H9 (cell line): ENCODE data around the gene OR52K1. TPM values are rescaled to one million over a fixed set of nuclear protein-coding genes. Genes with fewer than 3 reads are reported as not detected.

ENCODE experiments used
- DNase-seq: peaks from one replicate; pipeline ENCODE4 v3.0.0-alpha.2; 2017
- H2AFZ ChIP-seq: one replicate; pipeline ENCODE4 v1.6.1; 2013; ENCODE audit warnings: mild to moderate bottlenecking, low read length, control low read depth, moderate library complexity
- H2AK5ac ChIP-seq: 2 replicates; pipeline ENCODE4 v1.6.1; 2013; ENCODE audit warnings: low read length, control low read depth, mixed read lengths; ENCODE audit not compliant: insufficient read length
- H2BK120ac ChIP-seq: one replicate; pipeline ENCODE4 v1.6.1; 2013; ENCODE audit warnings: low read depth, mild to moderate bottlenecking, low read length, control low read depth, inconsistent platforms; ENCODE audit not compliant: poor library complexity, severe bottlenecking
- H2BK12ac ChIP-seq: 2 replicates; pipeline ENCODE4 v1.6.1; 2013; ENCODE audit warnings: low read length, control low read depth, mixed read lengths, low read depth; ENCODE audit not compliant: insufficient read length
- H2BK15ac ChIP-seq: 2 replicates; pipeline ENCODE4 v1.6.1; 2013; ENCODE audit warnings: low read depth, low read length, control low read depth
- H2BK20ac ChIP-seq: one replicate; pipeline ENCODE4 v1.6.1; 2013; ENCODE audit warnings: low read depth, mild to moderate bottlenecking, low read length, control low read depth, inconsistent platforms; ENCODE audit not compliant: poor library complexity, severe bottlenecking
- H2BK5ac ChIP-seq: 2 replicates; pipeline ENCODE4 v1.6.1; 2013; ENCODE audit warnings: low read length, control low read depth, mixed read lengths; ENCODE audit not compliant: insufficient read length
- H3K14ac ChIP-seq: 2 replicates; pipeline ENCODE4 v1.6.1; 2013; ENCODE audit warnings: low read length, control low read depth; ENCODE audit not compliant: insufficient read depth
- H3K18ac ChIP-seq: 2 replicates; pipeline ENCODE4 v1.6.1; 2013; ENCODE audit warnings: low read depth, mild to moderate bottlenecking, mixed read lengths, low read length, control low read depth; ENCODE audit not compliant: insufficient read length
- H3K23ac ChIP-seq: 2 replicates; pipeline ENCODE4 v1.6.1; 2013; ENCODE audit warnings: low read length, control low read depth, mixed read lengths, low read depth; ENCODE audit not compliant: insufficient read length
- H3K23me2 ChIP-seq: 2 replicates; pipeline ENCODE4 v1.6.1; 2013; ENCODE audit warnings: low read depth, mild to moderate bottlenecking, mixed read lengths, low read length, control low read depth; ENCODE audit not compliant: insufficient read length, poor library complexity, severe bottlenecking
- H3K27ac ChIP-seq: 2 replicates; pipeline ENCODE4 v1.5.1; 2013; ENCODE audit warnings: low read length, control low read depth, mixed read lengths, low read depth; ENCODE audit not compliant: insufficient read length
- H3K27me3 ChIP-seq: 2 replicates; pipeline ENCODE4 v1.6.1; 2013; ENCODE audit warnings: low read length, control low read depth, inconsistent platforms; ENCODE audit not compliant: insufficient read depth
- H3K4ac ChIP-seq: 2 replicates; pipeline ENCODE4 v1.6.1; 2013; ENCODE audit warnings: low read depth, mild to moderate bottlenecking, control low read depth, inconsistent platforms, low read length, moderate library complexity
- H3K4me1 ChIP-seq: 2 replicates; pipeline ENCODE4 v1.6.1; 2013; ENCODE audit warnings: low read length, control low read depth, inconsistent platforms; ENCODE audit not compliant: insufficient read depth
- H3K4me2 ChIP-seq: 2 replicates; pipeline ENCODE4 v1.6.1; 2013; ENCODE audit warnings: low read length, control low read depth, mixed read lengths; ENCODE audit not compliant: insufficient read length, insufficient read depth
- H3K56ac ChIP-seq: 2 replicates; pipeline ENCODE4 v1.6.1; 2013; ENCODE audit warnings: low read depth, mild to moderate bottlenecking, mixed read lengths, low read length, control low read depth; ENCODE audit not compliant: insufficient read length
- H3K79me1 ChIP-seq: 2 replicates; pipeline ENCODE4 v1.6.1; 2013; ENCODE audit warnings: low read depth, mild to moderate bottlenecking, moderate library complexity, low read length, control low read depth, inconsistent platforms; ENCODE audit not compliant: insufficient read depth, poor library complexity, severe bottlenecking
- H3K79me2 ChIP-seq: 2 replicates; pipeline ENCODE4 v1.6.1; 2013; ENCODE audit warnings: low read length, control low read depth, inconsistent platforms; ENCODE audit not compliant: insufficient read depth
- H3K9ac ChIP-seq: 2 replicates; pipeline ENCODE4 v1.6.1; 2013; ENCODE audit warnings: low read length, control low read depth, mixed read lengths; ENCODE audit not compliant: insufficient read length; ENCODE audit errors: extremely low read depth
- H3K9me3 ChIP-seq: one replicate; pipeline ENCODE4 v1.6.1; 2013; ENCODE audit warnings: low read depth, low read length, inconsistent platforms; ENCODE audit not compliant: control insufficient read depth
- H3T11ph ChIP-seq: one replicate; pipeline ENCODE4 v1.6.1; 2013; ENCODE audit warnings: mild to moderate bottlenecking, low read length, control low read depth, inconsistent platforms
- H4K20me1 ChIP-seq: one replicate; pipeline ENCODE4 v1.6.1; 2013; ENCODE audit not compliant: control insufficient read depth, insufficient read length, insufficient read depth
- H4K5ac ChIP-seq: 2 replicates; pipeline ENCODE4 v1.6.1; 2013; ENCODE audit warnings: low read depth, mild to moderate bottlenecking, mixed read lengths, low read length, control low read depth; ENCODE audit not compliant: insufficient read length
- H4K8ac ChIP-seq: replicated peaks from 2 replicates; pipeline ENCODE4 v1.6.1; 2013; ENCODE audit warnings: low read length, control low read depth, mixed read lengths, low read depth; ENCODE audit not compliant: insufficient read length
- H4K91ac ChIP-seq: 2 replicates; pipeline ENCODE4 v1.6.1; 2013; ENCODE audit warnings: low read depth, mild to moderate bottlenecking, moderate library complexity, mixed read lengths, low read length, control low read depth; ENCODE audit not compliant: insufficient read length
- H3K27ac Mint-ChIP-seq, 3 experiments: 2 replicates in 2 of 3; 3 replicates in 1 of 3; pipeline ENCODE4 v1.8.0; 2020 to 2021; ENCODE audit warnings: mixed read lengths in 3 of 3, mild to moderate bottlenecking in 1 of 3, moderate library complexity in 1 of 3
- H3K27me3 Mint-ChIP-seq: 2 replicates; pipeline ENCODE4 v1.8.0; 2021; ENCODE audit warnings: low read depth, mild to moderate bottlenecking, moderate library complexity, mixed read lengths
- H3K36me3 Mint-ChIP-seq, 3 experiments: 2 replicates in 2 of 3; 3 replicates in 1 of 3; pipeline ENCODE4 v1.8.0; 2020 to 2021; ENCODE audit warnings: low read depth in 3 of 3, mixed read lengths in 3 of 3; ENCODE audit not compliant: insufficient read depth in 1 of 3
- H3K4me1 Mint-ChIP-seq, 2 experiments: 2 replicates each; pipeline ENCODE4 v1.8.0; 2020; ENCODE audit warnings: mixed read lengths in 2 of 2
- H3K4me3 Mint-ChIP-seq, 2 experiments: 2 replicates in 1 of 2; 3 replicates in 1 of 2; pipeline ENCODE4 v1.8.0; 2020 to 2021; ENCODE audit warnings: mild to moderate bottlenecking in 2 of 2, mixed read lengths in 2 of 2, moderate library complexity in 1 of 2
- H3K9me3 Mint-ChIP-seq, 2 experiments: 2 replicates in 1 of 2; 3 replicates in 1 of 2; pipeline ENCODE4 v1.8.0; 2020; ENCODE audit warnings: mild to moderate bottlenecking in 2 of 2, mixed read lengths in 2 of 2, moderate library complexity in 1 of 2
- CTCF ChIP-seq: fragments of 200-600 bp; sonication (generic); conservative IDR thresholded peaks from 3 replicates; pipeline ENCODE4 v1.8.0; 2021; ENCODE audit warnings: antibody characterized with exemption, mild to moderate bottlenecking
- WGBS: extraction: QIAGEN DNeasy Blood & Tissue Kit; methylation state at CpG from one replicate; pipeline ENCODE4 v1.1.7; 2013; ENCODE audit warnings: missing lambda C conversion rate, low lambda C conversion rate, mixed read lengths; ENCODE audit not compliant: insufficient read length; ENCODE audit errors: extremely low coverage; 5-methylcytosine and 5-hydroxymethylcytosine counted together
- total RNA-seq: library from RNA; stranded (reverse); gene quantifications from 2 replicates; pipeline ENCODE4 v1.2.1, GENCODE V29; 2021

The OR52K1 gene
- total RNA-seq, 1 experiment from 2014 or later = not detected

- Histone ChIP-seq H4K91ac (no peak overlapping the region), H2BK12ac (no peak overlapping the region), H3T11ph (no peak overlapping the region), H3K79me1 (no peaks in the 10 kb centered on the region), H3K4ac (no peak overlapping the region), H3K9me3 (no peaks in the 10 kb centered on the region), H3K79me2 (no peaks in the 10 kb centered on the region), H4K20me1 (no peaks in the 10 kb centered on the region), H3K23me2 (no peaks in the 10 kb centered on the region), H3K4me1 (no peaks in the 10 kb centered on the region; the same call in 1 of the 2 replicates), H2AK5ac (no peak overlapping the region), H4K5ac (no peak overlapping the region), H3K27ac (peak overlapping the region; percentile 39), H4K8ac (no peak overlapping the region), H3K14ac (no peak overlapping the region), H3K56ac (no peak overlapping the region), H2BK15ac (no peak overlapping the region), H2AFZ (no peak overlapping the region), H2BK120ac (no peak overlapping the region), H2BK5ac (no peak overlapping the region), H3K9ac (no peak overlapping the region), H3K23ac (no peak overlapping the region), H2BK20ac (no peak overlapping the region), H3K18ac (no peak overlapping the region), H3K27me3 (no peaks in the 10 kb centered on the region), H3K4me2 (no peak overlapping the region)
- H3K36me3 Mint-ChIP-seq = peaks cover 7 to 17% (median 15%) of the 10 kb centered on the region in 3 experiments; a peak in 6 of 7 replicates
- peak overlapping the region in 1 of 3 experiments; percentile 20; a peak in 2 of 7 replicates for H3K27ac Mint-ChIP-seq
- no peak for TF ChIP-seq CTCF
- no CpG with 5 or more reads among the region's 5 CpGs for WGBS
- H3K27me3 Mint-ChIP-seq = peaks cover 5% of the 10 kb centered on the region; the same call in 1 of the 2 replicates
- H3K4me1 Mint-ChIP-seq = peaks cover 22 to 29% of the 10 kb centered on the region in 2 experiments
- no peak overlapping the region for H3K4me3 Mint-ChIP-seq
- H3K9me3 Mint-ChIP-seq = peaks cover 16 to 17% of the 10 kb centered on the region in 2 experiments
- DNase-seq = peak; percentile 85
Observed at GRCh38 chr11:4464216-4465159, 18.0 kb upstream of the OR52K1 start.
